Uterus (tissue), 2 donors: ENCODE data around the gene DCLK2.

Experiments
- CTCF ChIP-seq, 4 experiments: fragments of 200-600 bp in 2 of 4; fragments of 450-650 bp in 2 of 4; sonication (generic) in 2 of 4; IDR thresholded peaks; one replicate each; pipeline ENCODE4 v1.5.1; 2016 to 2019; ENCODE audit warnings: antibody characterized with exemption in 4 of 4, mild to moderate bottlenecking in 2 of 4, moderate library complexity in 1 of 4
- POLR2A ChIP-seq, 2 donors: fragments of 450-650 bp; IDR thresholded peaks; one replicate each; pipeline ENCODE4 v1.6.1; 2016; ENCODE audit warnings: antibody characterized with exemption in 2 of 2, mild to moderate bottlenecking in 1 of 2, moderate library complexity in 1 of 2

- no peak for TF ChIP-seq CTCF (IDR thresholded peaks at IDR 0.05)
- TF ChIP-seq POLR2A (IDR thresholded peaks at IDR 0.05) = no peak
These were observed 31.5 kb upstream of the DCLK2 start for GRCh38 chr4:150046728-150047217.
